IPS-20b (cell line): ENCODE results near the gene DFFB.

Experiments
- H3K27ac ChIP-seq: one replicate; pipeline ENCODE4 v1.5.1; 2013; ENCODE audit warnings: low read length
- H3K27me3 ChIP-seq: 2 replicates; pipeline ENCODE4 v1.6.1; 2013; ENCODE audit warnings: mild to moderate bottlenecking, low read length, inconsistent platforms; ENCODE audit not compliant: insufficient read depth
- H3K36me3 ChIP-seq: 2 replicates; pipeline ENCODE4 v1.6.1; 2013; ENCODE audit warnings: low read depth, mild to moderate bottlenecking, inconsistent platforms, low read length, moderate library complexity; ENCODE audit not compliant: insufficient read depth
- H3K4me1 ChIP-seq: 2 replicates; pipeline ENCODE4 v1.6.1; 2013; ENCODE audit warnings: mild to moderate bottlenecking, control low read depth, inconsistent platforms, low read length, moderate library complexity; ENCODE audit not compliant: insufficient read depth
- H3K4me3 ChIP-seq: 2 replicates; pipeline ENCODE4 v1.5.1; 2013; ENCODE audit warnings: mild to moderate bottlenecking, low read length, inconsistent platforms
- H3K9ac ChIP-seq: 2 replicates; pipeline ENCODE4 v1.6.1; 2013; ENCODE audit warnings: low read depth, mild to moderate bottlenecking, inconsistent platforms, low read length, moderate library complexity
- H3K9me3 ChIP-seq: 2 replicates; pipeline ENCODE4 v1.6.1; 2013; ENCODE audit warnings: mild to moderate bottlenecking, low read depth, low read length, inconsistent platforms; ENCODE audit not compliant: insufficient read depth

The DFFB gene

DNA sequence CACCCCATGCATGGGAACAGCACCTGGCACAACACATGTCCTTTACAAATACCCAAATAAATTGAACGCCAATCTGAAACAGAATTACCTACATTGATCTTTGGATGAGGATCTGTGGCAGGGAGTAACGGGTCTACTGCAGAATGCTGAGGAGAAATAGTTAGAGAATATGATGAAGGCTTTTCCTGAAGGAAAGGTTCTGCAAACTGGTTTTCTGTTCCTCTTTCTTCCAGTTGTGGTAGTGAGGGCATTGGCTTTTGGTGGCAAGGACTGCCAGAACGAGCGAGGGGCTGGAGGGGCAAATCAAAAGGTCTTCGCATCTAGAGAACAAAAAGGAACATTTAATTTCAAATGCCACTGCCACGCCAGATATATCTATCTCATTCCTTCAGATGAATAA lies 20.1 kb upstream of the DFFB start:
- H3K4me3 ChIP-seq = no peak overlapping the region
- H3K27me3 ChIP-seq = no peaks in the 10 kb centered on the region
- no peaks in the 10 kb centered on the region for H3K4me1 ChIP-seq
- peaks cover 4% of the 10 kb centered on the region; the same call in 1 of the 2 replicates for H3K9me3 ChIP-seq
- H3K27ac ChIP-seq = no peak overlapping the region
- H3K36me3 ChIP-seq = peaks cover 36% of the 10 kb centered on the region
- H3K9ac ChIP-seq = no peak overlapping the region

DNA sequence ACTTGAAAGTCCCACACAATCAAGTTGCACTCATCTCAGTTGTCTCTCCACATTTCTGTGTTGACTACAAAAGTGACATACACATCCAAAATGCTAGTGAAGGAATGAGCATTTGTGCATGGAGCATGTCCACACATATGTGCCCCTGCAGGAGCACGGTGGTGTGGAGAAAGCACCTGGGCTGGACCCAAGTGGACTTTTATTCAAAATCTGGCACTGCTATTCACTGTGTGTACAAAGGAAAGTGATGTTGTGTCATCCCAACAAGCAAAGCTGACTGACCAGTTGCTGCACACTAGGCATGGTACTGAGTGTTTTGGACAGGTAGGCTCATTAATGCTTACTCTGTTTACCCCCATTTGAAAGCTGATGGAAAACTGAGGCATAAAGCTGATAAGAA lies 19.6 kb upstream of the DFFB start:
- Histone ChIP-seq H3K27me3 (no peaks in the 10 kb centered on the region), H3K4me3 (no peak overlapping the region), H3K4me1 (no peaks in the 10 kb centered on the region), H3K9ac (no peak overlapping the region), H3K36me3 (peaks cover 31% of the 10 kb centered on the region), H3K9me3 (peaks cover 4% of the 10 kb centered on the region; the same call in 1 of the 2 replicates), H3K27ac (no peak overlapping the region)

DNA sequence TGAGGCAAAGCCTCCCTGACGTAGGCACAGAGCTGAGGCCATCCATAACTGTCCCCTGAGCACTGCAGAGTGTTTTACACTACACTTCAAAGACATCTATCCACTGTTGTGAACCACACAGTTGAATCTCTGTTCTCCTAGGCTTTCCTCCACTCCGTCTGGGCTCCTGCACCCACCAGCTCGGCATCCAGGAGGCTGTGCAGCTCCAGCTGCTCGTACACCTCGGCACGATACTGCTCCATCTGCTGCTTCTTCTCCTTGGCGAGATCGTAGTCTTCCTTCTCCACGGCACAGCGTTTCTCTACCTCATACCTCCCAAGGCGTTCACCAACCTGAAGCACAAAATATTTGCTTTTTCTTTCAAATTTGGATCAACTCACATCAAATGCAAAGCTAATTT lies 18.5 kb upstream of the DFFB start:
- H3K9me3 ChIP-seq = peaks cover 4% of the 10 kb centered on the region; the same call in 1 of the 2 replicates
- no peak overlapping the region for H3K9ac ChIP-seq
- no peak overlapping the region for H3K4me3 ChIP-seq
- H3K27ac ChIP-seq = no peak overlapping the region
- H3K36me3 ChIP-seq = peaks cover 26% of the 10 kb centered on the region
- H3K27me3 ChIP-seq = no peaks in the 10 kb centered on the region
- no peaks in the 10 kb centered on the region for H3K4me1 ChIP-seq

DNA sequence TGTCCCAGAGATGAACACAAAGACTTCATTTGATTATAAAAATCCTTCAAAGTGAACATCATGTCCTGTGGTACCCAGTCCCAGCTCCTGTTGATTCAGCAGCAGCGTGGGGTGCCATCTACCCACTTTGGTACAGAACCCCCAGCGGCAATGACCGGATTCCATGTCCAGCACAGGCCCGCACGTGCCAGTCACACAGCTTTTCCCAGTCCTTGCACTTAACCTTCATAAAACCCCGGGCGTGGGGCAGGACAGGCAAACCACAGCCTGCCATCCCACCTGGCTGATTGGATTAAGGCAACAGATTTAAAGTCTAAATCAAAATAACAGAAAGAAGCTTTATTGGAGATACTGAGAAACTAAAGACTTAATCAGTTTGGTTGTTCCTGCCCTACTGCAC lies 15.8 kb upstream of the DFFB start:
- no peak overlapping the region for H3K9ac ChIP-seq
- no peak overlapping the region for H3K27ac ChIP-seq
- H3K4me3 ChIP-seq = no peak overlapping the region
- H3K4me1 ChIP-seq = no peaks in the 10 kb centered on the region
- H3K27me3 ChIP-seq = no peaks in the 10 kb centered on the region
- peaks cover 4% of the 10 kb centered on the region; the same call in 1 of the 2 replicates for H3K9me3 ChIP-seq
- peaks cover 24% of the 10 kb centered on the region for H3K36me3 ChIP-seq

DNA sequence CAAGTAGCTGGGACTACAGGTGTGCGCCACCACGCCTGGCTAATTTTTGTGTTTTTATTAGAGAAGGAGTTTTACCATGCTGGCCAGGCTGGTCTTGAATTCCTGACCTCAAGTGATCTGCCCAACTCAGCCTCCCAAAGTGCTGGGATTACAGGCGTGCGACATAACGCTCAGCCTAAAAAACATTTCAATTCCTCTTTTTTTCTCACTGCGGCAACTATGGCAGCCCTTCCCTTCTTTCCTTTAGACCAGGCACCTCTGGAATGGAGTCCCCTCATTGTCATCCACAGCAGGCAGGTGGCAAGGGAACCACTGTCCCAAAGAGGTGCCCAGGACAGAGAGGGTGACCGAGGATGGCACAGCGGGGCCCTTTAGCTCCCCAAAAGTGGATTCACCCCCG lies 14.4 kb upstream of the DFFB start:
- Histone ChIP-seq H3K9ac (no peak overlapping the region), H3K27ac (no peak overlapping the region), H3K27me3 (no peaks in the 10 kb centered on the region), H3K4me3 (no peak overlapping the region), H3K4me1 (no peaks in the 10 kb centered on the region), H3K36me3 (peaks cover 15% of the 10 kb centered on the region), H3K9me3 (no peaks in the 10 kb centered on the region)

DNA sequence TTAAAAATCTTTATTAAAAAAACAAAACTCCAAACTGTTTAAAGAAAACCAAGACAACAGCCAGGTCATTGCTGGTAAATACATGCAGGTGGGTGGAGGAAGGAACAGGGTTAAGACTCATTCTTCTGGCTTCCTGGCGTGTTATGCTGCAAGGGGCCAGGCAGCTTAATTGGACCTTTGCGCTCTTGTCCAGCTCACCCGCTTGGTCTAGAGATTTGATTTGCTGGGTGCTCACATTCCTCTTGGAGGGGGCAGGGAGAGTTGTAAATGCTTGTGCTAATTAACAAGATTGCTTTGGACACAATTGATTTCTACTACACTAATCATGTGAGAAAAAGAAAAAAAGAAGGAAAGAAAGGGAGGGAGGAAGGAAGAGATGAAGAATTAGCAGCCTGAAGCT lies 10.7 kb upstream of the DFFB start:
- Histone ChIP-seq H3K27ac (no peak overlapping the region), H3K4me3 (no peak overlapping the region), H3K9ac (no peak overlapping the region), H3K36me3 (peaks cover 19% of the 10 kb centered on the region), H3K27me3 (no peaks in the 10 kb centered on the region), H3K9me3 (no peaks in the 10 kb centered on the region), H3K4me1 (no peaks in the 10 kb centered on the region)

DNA sequence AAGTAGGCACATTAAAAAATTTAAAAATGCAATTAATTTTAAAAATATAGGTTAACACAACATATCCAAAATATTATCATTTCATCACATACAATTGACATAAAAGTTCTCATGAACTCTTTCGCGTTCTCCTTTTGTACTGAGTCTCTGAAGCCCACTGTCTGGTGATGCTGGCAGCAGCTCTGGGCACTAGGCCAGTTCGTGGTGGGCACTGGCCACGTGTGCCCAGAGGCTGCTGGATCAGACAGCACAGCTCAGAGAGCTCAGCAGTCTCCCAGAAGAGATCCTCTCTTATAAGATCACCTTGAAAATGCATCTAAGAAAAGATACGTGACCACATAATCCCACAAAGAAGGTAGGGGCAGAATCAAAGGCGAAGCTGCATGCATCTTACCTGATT lies 10.2 kb upstream of the DFFB start:
- Histone ChIP-seq H3K4me3 (no peak overlapping the region), H3K27ac (no peak overlapping the region), H3K27me3 (no peaks in the 10 kb centered on the region)

DNA sequence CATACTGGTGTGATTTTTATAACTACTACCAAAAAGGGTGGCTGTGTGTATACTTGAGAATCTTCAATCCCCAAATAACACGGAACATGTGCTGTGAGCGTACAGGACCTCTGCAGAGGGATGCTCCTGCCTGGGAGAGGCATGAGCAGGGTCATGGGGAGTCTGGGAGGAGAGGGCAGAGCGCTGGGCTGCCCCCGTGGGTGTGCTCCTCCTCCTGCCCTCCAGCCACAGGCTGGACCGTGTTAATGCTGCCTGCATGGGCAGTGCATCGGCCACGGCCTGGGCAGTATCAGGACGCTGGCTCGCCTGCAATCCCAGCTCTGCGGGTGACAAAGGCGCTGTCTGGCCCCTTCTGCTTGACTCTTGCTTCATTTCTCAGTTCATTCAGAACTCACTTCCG lies 6.4 kb upstream of the DFFB start:
- Histone ChIP-seq H3K4me1 (no peaks in the 10 kb centered on the region), H3K27ac (no peak overlapping the region), H3K4me3 (no peak overlapping the region), H3K9me3 (no peaks in the 10 kb centered on the region), H3K9ac (no peak overlapping the region), H3K36me3 (peaks cover 13% of the 10 kb centered on the region), H3K27me3 (0 out of 2 replicates have a peak, but pooled peaks cover 4% of the 10 kb centered on the region)

More for the DNA sequence above, 10.2 kb upstream of the DFFB start:
- peaks cover 19% of the 10 kb centered on the region for H3K36me3 ChIP-seq
- H3K4me1 ChIP-seq = no peaks in the 10 kb centered on the region
- H3K9me3 ChIP-seq = no peaks in the 10 kb centered on the region
- H3K9ac ChIP-seq = no peak overlapping the region

DNA sequence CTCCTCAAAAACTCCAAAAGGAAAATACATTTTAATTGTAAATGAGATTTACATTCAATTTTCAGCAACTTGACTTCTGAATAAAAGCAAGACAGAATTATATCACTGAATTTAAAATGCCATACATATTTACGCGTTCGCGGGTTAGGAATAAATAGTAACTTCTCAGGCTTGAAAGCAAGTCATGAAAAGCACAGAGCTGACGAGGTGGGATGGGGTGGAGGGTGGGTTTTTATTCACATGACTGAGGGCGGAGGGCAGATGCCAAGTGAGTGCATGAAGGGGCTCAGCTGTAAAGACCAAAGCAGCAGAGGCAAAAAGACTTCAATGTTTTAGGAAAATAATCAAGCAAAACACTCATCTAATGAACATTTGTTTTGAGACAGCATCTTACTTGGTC lies 6.0 kb upstream of the DFFB start:
- H3K9ac ChIP-seq = no peak overlapping the region
- H3K4me1 ChIP-seq = no peaks in the 10 kb centered on the region
- no peak overlapping the region for H3K4me3 ChIP-seq
- H3K27me3 ChIP-seq = 0 out of 2 replicates have a peak, but pooled peaks cover 4% of the 10 kb centered on the region
- no peak overlapping the region for H3K27ac ChIP-seq
- H3K36me3 ChIP-seq = peaks cover 13% of the 10 kb centered on the region
- H3K9me3 ChIP-seq = no peaks in the 10 kb centered on the region

DNA sequence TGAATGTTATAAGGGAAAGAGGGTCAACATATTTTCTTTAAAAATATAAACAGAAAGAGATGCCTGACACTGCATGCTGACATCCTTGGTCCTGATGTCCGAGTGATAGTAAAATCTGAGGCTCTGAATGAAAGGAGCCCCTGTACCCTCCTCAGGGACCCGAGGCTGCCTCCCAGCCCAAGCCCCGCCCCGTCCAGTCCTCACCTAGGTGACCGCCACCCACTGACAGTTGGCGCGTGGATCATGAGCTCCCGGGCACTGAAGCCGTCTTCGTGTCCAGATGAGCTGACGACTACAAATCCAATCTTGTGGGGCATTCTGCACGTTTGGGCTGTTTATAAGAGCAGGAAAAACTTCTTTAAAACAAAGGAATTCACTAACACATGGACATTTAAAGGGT lies 5.2 kb upstream of the DFFB start:
- Histone ChIP-seq H3K4me1 (no peaks in the 10 kb centered on the region), H3K27me3 (0 out of 2 replicates have a peak, but pooled peaks cover 4% of the 10 kb centered on the region), H3K36me3 (peaks cover 13% of the 10 kb centered on the region), H3K9me3 (no peaks in the 10 kb centered on the region), H3K4me3 (no peak overlapping the region), H3K27ac (no peak overlapping the region), H3K9ac (no peak overlapping the region)

DNA sequence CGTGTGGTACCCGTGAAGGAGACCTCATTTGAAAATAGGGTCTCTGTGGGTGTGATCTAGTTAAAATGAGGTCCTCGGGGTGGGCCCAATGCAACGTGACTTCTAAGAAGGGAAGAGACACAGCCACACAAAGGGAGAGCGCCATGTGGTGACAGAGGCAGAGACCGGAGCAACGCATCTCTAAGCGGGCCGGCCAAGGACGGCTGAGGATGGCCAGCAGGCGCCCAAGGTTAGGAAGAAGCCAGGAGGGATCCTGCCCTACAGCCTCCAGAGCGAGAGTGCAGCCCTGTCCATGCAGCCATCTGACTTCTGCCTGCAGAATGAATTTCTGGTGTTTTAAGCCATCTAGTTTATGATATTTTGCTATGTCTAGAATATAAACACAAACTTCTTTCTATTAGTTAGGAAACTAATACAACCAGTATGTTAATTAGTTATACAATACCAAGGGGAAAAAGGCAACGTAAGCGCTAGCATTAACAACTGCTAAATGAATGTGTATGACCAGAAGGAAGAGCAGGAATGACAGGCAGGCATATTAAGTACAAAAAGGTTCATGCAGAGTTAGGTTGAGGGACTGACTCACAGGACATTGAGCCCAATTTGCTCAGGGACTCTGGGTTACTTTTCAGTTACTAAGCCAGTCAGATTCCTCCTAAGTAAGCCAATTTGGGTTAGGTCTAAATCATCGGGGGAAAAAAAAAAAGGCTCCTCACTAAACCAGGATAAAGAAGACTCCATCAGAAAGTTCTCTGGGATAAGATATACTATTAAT lies 4.4 kb upstream of the DFFB start:
- no peaks in the 10 kb centered on the region for H3K9me3 ChIP-seq
- peaks cover 10% of the 10 kb centered on the region for H3K27me3 ChIP-seq
- peaks cover 13% of the 10 kb centered on the region for H3K36me3 ChIP-seq
- H3K4me3 ChIP-seq = no peak overlapping the region
- H3K27ac ChIP-seq = no peak overlapping the region
- no peak overlapping the region for H3K9ac ChIP-seq
- H3K4me1 ChIP-seq = no peaks in the 10 kb centered on the region; the same call in 1 of the 2 replicates

DNA sequence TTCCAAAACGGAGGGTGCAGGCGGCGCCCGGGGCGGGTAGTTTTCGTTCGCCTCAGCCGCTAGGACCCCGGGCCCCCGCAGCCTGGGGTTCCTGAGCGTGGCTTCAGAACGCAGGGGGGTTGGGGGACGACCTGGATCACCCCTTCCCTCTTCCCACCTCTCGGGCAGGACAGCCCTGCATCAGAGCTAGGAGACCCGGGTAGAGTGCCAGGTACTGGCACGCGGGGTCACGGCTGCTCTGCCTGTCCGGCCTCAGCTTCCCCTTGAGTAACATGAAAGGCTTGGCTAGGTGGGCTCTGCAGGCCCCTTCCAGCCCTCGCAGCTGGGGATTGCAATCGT lies 484 bp downstream of the DFFB start:
- Histone ChIP-seq H3K4me1 (peaks cover 7% of the 10 kb centered on the region; the same call in 1 of the 2 replicates), H3K4me3 (peak overlapping the region; percentile 93), H3K9me3 (no peaks in the 10 kb centered on the region), H3K36me3 (no peaks in the 10 kb centered on the region), H3K9ac (peak overlapping the region; percentile 58; the same call in 1 of the 2 replicates), H3K27ac (no peak overlapping the region), H3K27me3 (peaks cover 25% of the 10 kb centered on the region)
